Measurements from ENCODE around the gene NRCAM. TPM values are rescaled to one million over a fixed set of nuclear protein-coding genes. Genes with fewer than 3 reads are reported as not detected.

The NRCAM gene
- total RNA-seq, 6 donors from 2014 or later: 2.5 to 23.0 (median 5.0) TPM

GRCh38 chr7:108451296-108451848 lies 4.9 kb downstream of the NRCAM start:
- no peak for TF ChIP-seq POLR2AphosphoS5 (IDR thresholded peaks at IDR 0.05)
- DNase-seq (no peak), ATAC-seq (ENCODE audit: low FRiP score in 2 of 2) (no peak)
- peaks cover 0 to 17% (median 8%) of the 10 kb centered on the region in 4 donors for H3K27me3 ChIP-seq
- no peak overlapping the region for H3K27ac ChIP-seq
- H3K4me1 ChIP-seq: peaks cover 16 to 20% (median 17%) of the 10 kb centered on the region in 4 donors
- H3K4me3 ChIP-seq: no peak overlapping the region
- no peaks in the 10 kb centered on the region for H3K9me3 ChIP-seq
- 86 to 89% methylated on average over 2 of the region's 2 CpGs for WGBS, 2 donors
- no peaks in the 10 kb centered on the region for H3K36me3 ChIP-seq

GRCh38 chr7:108450160-108450559 lies 6.1 kb downstream of the NRCAM start:
- TF ChIP-seq EP300 (IDR thresholded peaks at IDR 0.05): no peak
- TF ChIP-seq, protein P1, sequence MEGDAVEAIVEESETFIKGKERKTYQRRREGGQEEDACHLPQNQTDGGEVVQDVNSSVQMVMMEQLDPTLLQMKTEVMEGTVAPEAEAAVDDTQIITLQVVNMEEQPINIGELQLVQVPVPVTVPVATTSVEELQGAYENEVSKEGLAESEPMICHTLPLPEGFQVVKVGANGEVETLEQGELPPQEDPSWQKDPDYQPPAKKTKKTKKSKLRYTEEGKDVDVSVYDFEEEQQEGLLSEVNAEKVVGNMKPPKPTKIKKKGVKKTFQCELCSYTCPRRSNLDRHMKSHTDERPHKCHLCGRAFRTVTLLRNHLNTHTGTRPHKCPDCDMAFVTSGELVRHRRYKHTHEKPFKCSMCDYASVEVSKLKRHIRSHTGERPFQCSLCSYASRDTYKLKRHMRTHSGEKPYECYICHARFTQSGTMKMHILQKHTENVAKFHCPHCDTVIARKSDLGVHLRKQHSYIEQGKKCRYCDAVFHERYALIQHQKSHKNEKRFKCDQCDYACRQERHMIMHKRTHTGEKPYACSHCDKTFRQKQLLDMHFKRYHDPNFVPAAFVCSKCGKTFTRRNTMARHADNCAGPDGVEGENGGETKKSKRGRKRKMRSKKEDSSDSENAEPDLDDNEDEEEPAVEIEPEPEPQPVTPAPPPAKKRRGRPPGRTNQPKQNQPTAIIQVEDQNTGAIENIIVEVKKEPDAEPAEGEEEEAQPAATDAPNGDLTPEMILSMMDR (IDR thresholded peaks at IDR 0.05): no peak
- no peak for TF ChIP-seq POLR2AphosphoS5 (IDR thresholded peaks at IDR 0.05)
- no peak for TF ChIP-seq POLR2A (IDR thresholded peaks at IDR 0.05)
- Histone ChIP-seq H3K27ac (no peak overlapping the region), H3K4me3 (no peak overlapping the region), H3K36me3 (no peaks in the 10 kb centered on the region), H3K9me3 (no peaks in the 10 kb centered on the region), H3K4me1 (peaks cover 6 to 8% (median 6%) of the 10 kb centered on the region in 4 donors), H3K27me3 (peaks cover 0 to 5% (median 2%) of the 10 kb centered on the region in 4 donors)
- DNase-seq (no peak), ATAC-seq (ENCODE audit: low FRiP score in 2 of 2) (no peak)
- WGBS, 2 donors: 81 to 91% methylated on average over 1 of the region's 1 CpG

DNA sequence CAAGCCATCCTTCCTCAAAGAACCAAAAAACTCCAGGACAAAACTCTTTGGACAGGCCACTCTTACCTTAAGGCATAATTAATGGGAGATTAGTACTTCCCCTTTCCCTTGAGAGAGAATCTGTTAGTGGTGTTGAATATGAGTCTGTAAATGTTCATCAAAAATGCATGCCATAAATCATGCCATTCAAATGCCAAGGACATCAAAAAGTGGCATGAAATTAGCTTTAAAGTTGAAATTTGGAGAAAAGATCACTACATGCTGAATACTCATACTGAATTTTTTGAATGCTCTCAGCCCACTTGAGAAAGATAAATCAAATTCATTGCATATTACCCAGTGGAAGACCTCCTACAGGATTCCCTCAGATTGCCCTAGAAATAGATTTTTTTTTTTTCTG lies 6.7 kb downstream of the NRCAM start:
- TF ChIP-seq POLR2A (IDR thresholded peaks at IDR 0.05) (no peak), POLR2AphosphoS5 (IDR thresholded peaks at IDR 0.05) (no peak), EP300 (IDR thresholded peaks at IDR 0.05) (no peak)
- TF ChIP-seq, protein P1 (IDR thresholded peaks at IDR 0.05): no peak
- no peak for DNase-seq
- no peak for ATAC-seq (ENCODE audit: low FRiP score in 2 of 2)
- no peaks in the 10 kb centered on the region for H3K36me3 ChIP-seq
- H3K4me1 ChIP-seq: peaks cover 0 to 1% (median under 1%) of the 10 kb centered on the region in 4 donors
- H3K27ac ChIP-seq: no peak overlapping the region
- H3K27me3 ChIP-seq: no peaks in the 10 kb centered on the region
- H3K9me3 ChIP-seq: no peaks in the 10 kb centered on the region
- H3K4me3 ChIP-seq: no peak overlapping the region

- Histone ChIP-seq H3K4me1 (no peaks in the 10 kb centered on the region), H3K36me3 (no peaks in the 10 kb centered on the region), H3K27ac (no peak overlapping the region), H3K9me3 (no peaks in the 10 kb centered on the region), H3K27me3 (no peaks in the 10 kb centered on the region), H3K4me3 (no peak overlapping the region)
- TF ChIP-seq POLR2A (IDR thresholded peaks at IDR 0.05) (no peak), POLR2AphosphoS5 (IDR thresholded peaks at IDR 0.05) (no peak), EP300 (IDR thresholded peaks at IDR 0.05) (no peak)
- TF ChIP-seq, protein P1 (IDR thresholded peaks at IDR 0.05): no peak
- ATAC-seq (ENCODE audit: low FRiP score in 2 of 2) (no peak), DNase-seq (no peak)
- 54 to 56% methylated on average over 11 of the region's 11 CpGs for WGBS, 2 donors
These were observed 7.4 kb downstream of the NRCAM start for GRCh38 chr7:108448584-108449505.

GRCh38 chr7:108442039-108442568 lies 14.1 kb downstream of the NRCAM start:
- Histone ChIP-seq H3K36me3 (no peaks in the 10 kb centered on the region), H3K4me3 (no peak overlapping the region), H3K27me3 (no peaks in the 10 kb centered on the region), H3K9me3 (no peaks in the 10 kb centered on the region), H3K4me1 (no peaks in the 10 kb centered on the region), H3K27ac (no peak overlapping the region)
- ATAC-seq (ENCODE audit: low FRiP score in 2 of 2) (no peak), DNase-seq (no peak)
- WGBS, 2 donors: 78 to 88% methylated on average over 5 of the region's 5 CpGs
- no peak for TF ChIP-seq POLR2A (IDR thresholded peaks at IDR 0.05)
- TF ChIP-seq EP300 (IDR thresholded peaks at IDR 0.05): no peak
- TF ChIP-seq, protein P1 (IDR thresholded peaks at IDR 0.05): no peak
- TF ChIP-seq POLR2AphosphoS5 (IDR thresholded peaks at IDR 0.05): no peak
